ENCODE results near the gene ATG10.
"Not testable (repeated sequence)": the region's sequence is repeated elsewhere in the genome, so short reads cannot be mapped to it uniquely, and the experiment has no call there.

Gene ATG10

GRCh38 chr5:81972492-81972783 is 615 bp downstream of the ATG10 start:
- TF ChIP-seq CTCF (IDR thresholded peaks at IDR 0.05; ENCODE audit: control extremely low read depth, extremely low read depth, low read depth, missing control alignments): no peak
- no peak for DNase-seq (ENCODE audit: extremely low spot score)
- POLR2A ChIA-PET: no interaction called here
- CTCF ChIA-PET: no interaction called here

GRCh38 chr5:81980160-81980559 is 8.3 kb downstream of the ATG10 start:
- ChIA-PET POLR2A (no interaction called here), CTCF (no interaction called here)
- no peak for TF ChIP-seq CTCF (IDR thresholded peaks at IDR 0.05; ENCODE audit: control extremely low read depth, extremely low read depth, low read depth, missing control alignments)
- no peak for DNase-seq (ENCODE audit: extremely low spot score)

GRCh38 chr5:81980598-81981260 is 8.9 kb downstream of the ATG10 start:
- DNase-seq (ENCODE audit: extremely low spot score): no peak
- ChIA-PET POLR2A (no interaction called here), CTCF (no interaction called here)
- TF ChIP-seq CTCF (IDR thresholded peaks at IDR 0.05; ENCODE audit: control extremely low read depth, extremely low read depth, low read depth, missing control alignments): no peak

- POLR2A ChIA-PET; DNase-seq (ENCODE audit: extremely low spot score); CTCF ChIA-PET: not testable (repeated sequence)
Observed at GRCh38 chr5:81982172-81982685, 10.4 kb downstream of the ATG10 start.

GRCh38 chr5:81983148-81983547 is 11.3 kb downstream of the ATG10 start:
- CTCF ChIA-PET; POLR2A ChIA-PET; DNase-seq (ENCODE audit: extremely low spot score): not testable (repeated sequence)

- POLR2A ChIA-PET; CTCF ChIA-PET; DNase-seq (ENCODE audit: extremely low spot score): not testable (repeated sequence)
Observed at GRCh38 chr5:81983563-81983962, 11.7 kb downstream of the ATG10 start.

GRCh38 chr5:81986126-81986525 is 14.3 kb downstream of the ATG10 start:
- ChIA-PET POLR2A (no interaction called here), CTCF (no interaction called here)
- DNase-seq (ENCODE audit: extremely low spot score): no peak
- TF ChIP-seq CTCF (IDR thresholded peaks at IDR 0.05; ENCODE audit: control extremely low read depth, extremely low read depth, low read depth, missing control alignments): no peak

GRCh38 chr5:81989204-81989603 is 17.4 kb downstream of the ATG10 start:
- CTCF ChIA-PET: no interaction called here
- TF ChIP-seq CTCF (IDR thresholded peaks at IDR 0.05; ENCODE audit: control extremely low read depth, extremely low read depth, low read depth, missing control alignments): no peak
- POLR2A ChIA-PET: no interaction called here

More at GRCh38 chr5:81989204-81989603, 17.4 kb downstream of the ATG10 start:
- DNase-seq (ENCODE audit: extremely low spot score): no peak
